ENCODE data around the gene SFT2D1.

SFT2D1 gene

GRCh38 chr6:166381733-166382499 is 39.6 kb upstream of the SFT2D1 start:
- TF ChIP-seq CTCF (IDR thresholded peaks at IDR 0.05), result peak; percentile 92

GRCh38 chr6:166381381-166381732 is 39.0 kb upstream of the SFT2D1 start:
- no peak for TF ChIP-seq CTCF (IDR thresholded peaks at IDR 0.05)

- no peak for TF ChIP-seq CTCF (IDR thresholded peaks at IDR 0.05)
These were observed 37.5 kb upstream of the SFT2D1 start for GRCh38 chr6:166379800-166380199.

GRCh38 chr6:166379103-166379586 is 36.8 kb upstream of the SFT2D1 start:
- no peak for TF ChIP-seq CTCF (IDR thresholded peaks at IDR 0.05)

- TF ChIP-seq CTCF (IDR thresholded peaks at IDR 0.05), result no peak
These were observed 35.4 kb upstream of the SFT2D1 start for GRCh38 chr6:166377721-166378120.

- no peak for TF ChIP-seq CTCF (IDR thresholded peaks at IDR 0.05)
These were observed 32.7 kb upstream of the SFT2D1 start for GRCh38 chr6:166375013-166375412.

GRCh38 chr6:166370489-166370888 is 28.1 kb upstream of the SFT2D1 start:
- no peak for TF ChIP-seq CTCF (IDR thresholded peaks at IDR 0.05)

GRCh38 chr6:166369782-166370181 is 27.4 kb upstream of the SFT2D1 start:
- no peak for TF ChIP-seq CTCF (IDR thresholded peaks at IDR 0.05)
